NK-92 (cell line): ENCODE measurements around the gene CACNG4.

Experiments
- DNase-seq: peaks from one replicate; lab custom pipeline; 2025; ENCODE audit not compliant: unreplicated experiment; lab: John Stamatoyannopoulos, UW

CACNG4 gene

DNA sequence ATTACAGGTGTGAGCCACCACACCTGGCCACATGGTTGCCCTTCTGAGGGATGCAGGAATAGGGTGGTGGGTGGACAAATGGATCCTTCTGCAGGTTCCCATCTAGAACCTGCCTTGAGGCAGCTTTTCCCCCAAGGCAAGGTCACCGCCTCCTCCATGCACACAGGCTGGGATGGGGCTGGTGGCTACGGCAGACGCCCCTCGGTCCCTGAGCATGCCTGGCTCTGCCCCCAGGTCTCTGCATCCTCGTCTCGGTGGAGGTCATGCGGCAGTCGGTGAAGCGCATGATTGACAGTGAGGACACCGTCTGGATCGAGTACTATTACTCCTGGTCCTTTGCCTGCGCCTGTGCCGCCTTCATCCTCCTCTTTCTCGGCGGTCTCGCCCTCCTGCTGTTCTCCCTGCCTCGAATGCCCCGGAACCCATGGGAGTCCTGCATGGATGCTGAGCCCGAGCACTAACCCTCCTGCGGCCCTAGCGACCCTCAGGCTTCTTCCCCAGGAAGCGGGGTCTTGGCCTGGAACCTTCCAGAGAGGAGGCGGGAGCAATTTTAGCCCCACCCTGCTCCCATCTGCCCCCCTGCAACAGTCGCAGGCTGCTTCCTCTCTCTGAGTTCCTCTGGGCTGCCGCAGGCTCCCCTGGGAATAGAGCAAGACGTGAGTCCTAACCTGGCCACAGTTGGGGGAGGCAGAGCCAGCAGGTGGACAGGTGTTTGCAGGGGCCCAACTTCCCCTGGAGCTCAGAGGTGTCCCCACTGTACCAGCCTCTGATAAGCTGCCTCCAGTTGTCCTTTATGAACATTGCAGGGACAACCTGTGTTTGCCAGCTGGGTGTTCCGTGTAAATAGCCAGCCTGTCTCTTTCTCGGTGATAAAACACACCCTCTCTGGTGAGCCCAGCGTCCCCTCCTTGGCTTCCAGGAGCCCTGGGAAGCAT lies 91.6 kb downstream of the CACNG4 start:
- DNase-seq, result no peak

- no peak for DNase-seq
These were observed 92.4 kb downstream of the CACNG4 start for GRCh38 chr17:67056746-67057490.

- no peak for DNase-seq
These were observed 93.5 kb downstream of the CACNG4 start for GRCh38 chr17:67058036-67058435.

GRCh38 chr17:67059372-67059771 lies 94.9 kb downstream of the CACNG4 start:
- DNase-seq, result no peak

- no peak for DNase-seq
These were observed 98.6 kb downstream of the CACNG4 start for GRCh38 chr17:67063141-67063540.

- DNase-seq, result no peak
These were observed 102.2 kb downstream of the CACNG4 start for GRCh38 chr17:67066717-67067116.

DNA sequence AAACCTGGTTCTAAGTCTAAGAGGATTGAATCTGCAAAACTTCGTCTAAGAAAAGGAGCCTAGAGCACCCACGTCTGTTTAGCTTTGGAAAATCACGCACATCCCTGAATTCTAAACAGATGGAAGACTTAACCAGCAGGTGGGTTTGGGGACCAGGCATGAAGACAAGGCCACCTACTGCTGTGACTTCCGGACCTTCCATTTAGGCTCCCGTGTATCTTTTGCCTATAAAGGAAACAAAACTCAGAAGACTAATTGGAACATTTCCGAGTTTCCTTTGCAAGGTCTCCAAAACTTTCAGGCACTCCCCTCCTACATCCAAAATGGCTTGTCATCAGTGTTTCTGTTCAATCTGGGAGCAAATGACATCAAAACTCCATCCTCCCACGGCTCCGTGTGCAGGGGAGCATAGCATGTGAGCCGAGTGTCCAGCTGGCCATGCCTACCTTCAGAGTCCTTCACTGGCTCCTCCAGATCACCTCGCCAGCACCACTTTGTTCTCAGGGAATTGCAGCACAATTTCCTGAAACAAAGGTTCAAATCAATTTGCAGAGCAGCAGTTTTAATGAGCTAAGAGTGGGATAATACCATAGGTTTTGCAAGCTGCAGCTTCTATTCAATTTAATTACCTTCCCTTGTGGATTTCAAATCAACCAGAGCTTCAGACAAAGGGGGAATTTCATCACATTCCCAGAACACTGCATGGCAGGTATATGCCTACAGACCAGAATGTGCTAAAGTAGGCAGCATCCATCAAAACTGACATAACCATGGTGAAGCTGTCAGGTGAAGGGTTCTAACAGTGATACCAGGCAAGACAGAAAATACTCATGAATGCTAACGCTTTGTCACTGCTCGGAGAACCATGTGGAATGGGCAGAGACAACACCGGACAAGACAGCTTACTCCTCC lies 103.3 kb downstream of the CACNG4 start:
- DNase-seq, result no peak

- DNase-seq, result no peak
These were observed 104.5 kb downstream of the CACNG4 start for GRCh38 chr17:67068999-67069398.

DNA sequence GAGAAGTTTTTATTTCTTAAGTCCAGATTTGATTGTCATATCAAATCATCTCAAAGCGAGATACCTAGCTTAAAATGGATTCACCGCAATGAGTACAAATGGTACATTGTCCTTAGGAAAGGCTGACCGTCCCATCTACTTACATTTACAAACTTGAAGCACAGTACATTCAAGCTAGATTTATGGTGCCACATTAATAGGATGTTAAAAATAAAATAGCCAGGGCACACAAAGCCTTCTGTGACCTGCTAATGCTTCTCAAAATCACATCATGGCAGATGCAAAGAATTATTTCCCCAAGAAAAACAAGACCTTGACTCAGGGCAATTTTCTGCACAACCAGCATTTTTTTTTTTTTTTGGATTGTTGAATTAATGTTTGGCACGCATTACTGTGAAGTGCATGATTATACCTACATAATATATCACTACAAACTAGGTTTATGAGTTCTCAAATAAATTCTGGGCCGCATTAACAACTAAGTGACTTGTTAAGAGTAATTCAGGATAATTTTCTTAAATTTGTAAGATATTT lies 105.2 kb downstream of the CACNG4 start:
- DNase-seq, result no peak

DNA sequence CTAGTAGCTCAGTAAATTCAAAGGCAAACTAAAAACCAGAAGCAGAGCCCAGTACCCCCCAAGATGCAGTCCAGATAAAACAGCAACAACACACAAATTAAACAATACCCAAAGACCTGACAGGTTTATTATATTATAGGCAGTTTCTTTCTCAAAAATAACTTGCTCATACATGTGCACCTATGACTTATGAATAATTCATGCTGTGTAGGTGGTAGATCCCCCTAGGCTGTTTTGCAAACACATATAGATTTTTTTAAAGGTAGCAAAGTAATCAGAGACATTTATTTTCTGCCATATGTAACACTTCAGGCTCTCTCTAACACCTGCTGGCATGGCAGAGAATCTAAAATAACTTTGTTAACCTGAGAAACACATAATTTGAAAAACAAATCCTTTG lies 107.1 kb downstream of the CACNG4 start:
- no peak for DNase-seq

DNA sequence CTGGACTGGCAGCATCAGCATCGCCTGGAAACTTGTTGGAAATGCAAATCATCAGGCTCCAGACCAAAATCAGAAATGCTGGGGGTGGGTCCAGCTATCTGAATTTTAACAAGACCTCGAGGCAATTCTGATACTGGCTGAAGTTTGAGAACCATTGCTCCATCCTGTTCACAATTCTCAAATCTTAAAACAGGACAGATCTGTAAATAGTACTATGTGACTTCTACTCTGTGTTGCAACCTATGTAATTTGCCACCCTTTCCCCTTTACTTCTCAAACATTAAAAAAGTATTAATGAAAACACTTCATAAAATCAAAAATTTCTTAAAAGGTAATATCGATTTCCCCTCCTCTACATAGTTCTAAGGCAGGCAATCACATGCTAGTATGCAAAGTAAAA lies 108.4 kb downstream of the CACNG4 start:
- DNase-seq, result no peak

GRCh38 chr17:67074781-67075180 lies 110.3 kb downstream of the CACNG4 start:
- DNase-seq, result no peak

DNA sequence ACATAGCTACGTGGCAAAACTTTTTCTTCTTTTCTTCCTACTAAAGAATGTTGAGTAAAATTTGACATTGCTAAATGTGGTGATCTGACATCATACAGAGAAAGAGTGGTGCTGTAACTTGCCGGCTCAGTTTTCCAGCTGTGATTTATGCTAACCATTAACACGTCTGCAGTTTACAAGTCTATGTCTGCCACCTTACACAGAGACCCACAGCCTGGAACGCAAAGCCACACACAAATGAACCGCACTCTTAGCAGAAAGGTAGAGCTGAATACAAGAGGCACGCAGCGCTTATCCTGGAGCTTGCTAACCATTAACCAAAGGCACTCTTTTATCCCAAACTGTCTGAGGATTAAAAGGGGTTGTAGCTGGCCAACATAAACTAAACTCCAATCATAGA lies 111.8 kb downstream of the CACNG4 start:
- no peak for DNase-seq

GRCh38 chr17:67078292-67078691 lies 113.8 kb downstream of the CACNG4 start:
- DNase-seq, result no peak

- DNase-seq, result no peak
These were observed 115.0 kb downstream of the CACNG4 start for GRCh38 chr17:67079491-67079890.

DNA sequence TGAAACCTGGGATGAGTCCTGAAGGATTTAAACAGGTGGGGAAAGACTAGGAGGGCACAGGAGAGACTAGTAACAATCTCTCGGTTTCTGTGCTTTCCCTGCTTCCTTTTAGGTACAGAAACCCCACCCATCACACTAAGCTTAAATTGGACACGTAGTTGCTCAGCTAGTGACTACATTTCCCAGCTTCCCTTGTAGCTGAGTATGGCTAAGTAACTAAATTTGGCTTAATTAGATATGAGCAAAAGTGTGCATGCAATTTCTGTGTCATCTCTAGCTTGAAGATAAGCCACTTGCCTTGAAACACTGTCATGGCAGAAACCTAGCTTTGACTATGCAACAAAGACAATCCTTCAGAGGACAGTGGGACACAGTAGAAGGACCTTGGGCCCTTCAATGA lies 116.3 kb downstream of the CACNG4 start:
- no peak for DNase-seq

DNA sequence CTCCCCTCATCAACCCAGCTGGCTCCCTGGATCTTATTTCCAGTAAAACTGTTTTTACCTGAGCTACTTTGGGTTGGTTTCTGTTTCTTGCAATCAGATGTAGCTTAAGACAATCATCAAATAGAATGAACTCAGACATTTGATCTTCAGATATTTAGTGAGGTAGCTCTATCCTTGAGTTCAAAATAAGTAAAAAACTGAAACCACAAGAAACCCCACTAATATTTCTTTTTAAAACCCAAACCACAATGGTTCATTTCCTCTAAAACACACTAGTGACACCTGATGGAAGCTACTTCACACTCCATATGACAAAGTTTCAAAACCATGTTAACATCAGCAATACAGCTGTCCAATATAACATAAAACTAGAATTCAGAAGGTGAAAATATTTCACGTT lies 117.6 kb downstream of the CACNG4 start:
- DNase-seq, result no peak
